NCI-H1092 (cell line): ENCODE data around the gene XYLB.

Experiments
- DNase-seq: peaks from one replicate; lab custom pipeline; 2025; lab: John Stamatoyannopoulos, UW

XYLB gene

DNA sequence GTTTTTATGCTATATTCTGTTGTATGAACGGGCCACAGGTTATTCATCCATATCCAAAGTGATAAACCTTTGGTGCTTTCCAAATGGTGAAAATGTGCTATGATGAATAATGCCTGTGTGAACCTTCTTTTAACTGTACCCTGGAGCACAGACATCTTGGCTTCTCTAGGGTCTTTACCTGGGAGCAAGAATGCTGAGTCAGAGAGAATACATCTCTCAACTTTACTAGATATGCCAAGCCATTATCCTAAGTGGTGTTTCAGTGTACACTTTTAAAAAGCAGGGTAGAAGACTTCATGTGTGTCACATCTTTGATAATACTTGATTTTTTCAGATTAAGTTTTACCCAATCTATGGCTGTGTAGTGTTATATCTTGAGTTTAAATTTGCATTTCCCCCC, 23.5 kb upstream of the XYLB start:
- no peak for DNase-seq

DNA sequence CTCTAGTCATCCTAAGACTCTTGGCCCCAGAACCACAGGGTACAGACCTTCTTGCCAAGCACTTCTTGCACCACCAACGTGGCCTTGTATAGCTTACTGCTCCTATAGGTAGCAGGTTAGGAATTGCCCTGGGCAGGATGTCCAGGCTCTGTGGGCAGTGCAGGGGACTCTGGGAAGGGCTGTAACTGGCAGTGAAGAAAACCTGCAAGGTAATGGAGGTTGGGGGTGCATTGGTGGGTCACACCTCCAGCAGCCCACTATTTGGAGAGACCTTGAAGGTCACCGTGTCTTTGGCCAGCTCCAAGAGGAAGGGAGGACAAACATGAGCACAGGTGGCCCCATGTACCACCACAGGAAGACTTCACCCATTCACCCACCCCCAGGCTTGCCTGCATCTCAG, 21.3 kb upstream of the XYLB start:
- no peak for DNase-seq

DNA sequence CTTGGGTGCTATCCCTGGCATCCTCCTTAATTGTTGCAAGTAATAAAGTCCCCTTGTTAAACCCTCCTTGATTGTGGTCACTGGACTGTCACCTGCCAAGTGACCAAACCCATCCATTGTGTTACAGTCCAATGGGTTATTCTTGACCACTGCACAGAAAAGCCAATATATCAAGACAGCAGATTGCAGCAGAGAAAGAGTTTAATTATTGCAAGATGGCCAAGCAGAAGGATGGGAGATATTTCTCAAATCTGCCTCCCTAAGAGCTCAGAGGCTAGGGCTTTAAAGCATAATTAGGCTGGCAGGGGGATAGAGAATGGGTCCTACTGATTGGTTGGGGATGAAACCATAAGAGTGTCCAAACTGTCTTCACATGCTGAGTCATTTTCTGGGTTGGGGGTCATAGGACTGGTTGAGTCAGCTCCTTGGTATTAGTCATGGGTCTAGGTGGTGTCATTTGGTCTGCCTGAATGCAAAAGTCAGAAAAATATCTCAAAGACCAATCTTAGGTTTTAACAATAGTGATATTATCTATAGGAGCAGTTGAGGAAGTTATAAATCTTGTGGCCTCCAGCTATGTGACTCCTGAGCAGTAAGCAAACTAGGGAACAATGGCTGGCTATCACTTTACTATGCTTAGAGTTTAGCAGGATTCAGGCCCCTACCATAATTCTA, 19.1 kb upstream of the XYLB start:
- no peak for DNase-seq

DNA sequence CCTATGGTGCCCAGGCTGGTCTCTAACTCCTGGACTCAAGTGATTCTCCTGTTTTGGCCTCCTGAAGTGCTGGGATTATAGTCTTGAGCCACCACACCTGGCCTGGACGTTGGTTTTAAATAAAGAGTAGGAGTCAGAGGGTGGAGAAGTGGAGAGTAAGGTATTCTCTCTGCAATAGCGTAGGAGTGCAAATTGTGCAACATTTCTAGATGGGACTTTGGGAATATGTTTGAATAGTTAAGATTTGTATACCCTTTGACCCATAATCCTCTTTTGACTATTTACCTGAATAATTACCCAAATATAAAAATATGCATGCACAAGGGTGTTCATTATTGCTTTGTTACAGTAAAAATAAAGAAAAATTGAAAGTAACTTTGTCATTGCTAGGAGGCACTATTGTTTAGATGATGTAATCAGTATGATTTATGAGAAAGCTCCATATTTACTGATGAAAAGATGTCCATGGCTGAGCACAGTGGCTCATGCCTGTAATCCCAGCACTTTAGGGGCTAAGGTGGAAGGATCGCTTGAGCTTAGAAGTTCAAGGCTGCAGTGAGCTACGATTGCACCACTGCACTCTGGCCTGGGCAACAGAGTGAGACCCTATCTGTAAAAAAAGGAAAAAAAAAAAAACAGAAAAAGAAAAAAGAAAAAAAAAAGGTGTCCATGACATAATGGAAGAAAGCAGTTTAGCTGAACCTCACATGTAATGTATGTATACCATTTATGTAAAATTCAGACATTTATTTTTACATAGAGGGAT, 15.1 kb upstream of the XYLB start:
- DNase-seq: no peak

DNA sequence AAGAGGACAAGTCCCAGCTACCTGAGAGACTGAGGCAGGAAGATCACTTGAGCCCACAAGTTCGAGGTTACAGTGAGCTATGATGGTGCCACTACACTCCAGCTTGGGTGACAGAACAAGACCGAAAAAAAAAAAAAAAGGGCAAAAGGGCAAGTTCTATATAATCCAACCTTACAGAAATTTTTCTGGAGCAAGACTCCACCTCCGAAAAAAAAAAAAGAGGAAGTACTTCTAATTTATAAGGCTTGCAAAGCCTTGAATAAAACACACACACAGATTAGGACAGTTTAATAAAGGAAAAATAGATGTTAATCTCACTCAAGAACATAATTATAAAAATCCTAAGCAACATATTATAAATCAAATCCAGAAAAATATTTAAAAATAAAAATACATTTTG, 14.4 kb upstream of the XYLB start:
- no peak for DNase-seq

DNA sequence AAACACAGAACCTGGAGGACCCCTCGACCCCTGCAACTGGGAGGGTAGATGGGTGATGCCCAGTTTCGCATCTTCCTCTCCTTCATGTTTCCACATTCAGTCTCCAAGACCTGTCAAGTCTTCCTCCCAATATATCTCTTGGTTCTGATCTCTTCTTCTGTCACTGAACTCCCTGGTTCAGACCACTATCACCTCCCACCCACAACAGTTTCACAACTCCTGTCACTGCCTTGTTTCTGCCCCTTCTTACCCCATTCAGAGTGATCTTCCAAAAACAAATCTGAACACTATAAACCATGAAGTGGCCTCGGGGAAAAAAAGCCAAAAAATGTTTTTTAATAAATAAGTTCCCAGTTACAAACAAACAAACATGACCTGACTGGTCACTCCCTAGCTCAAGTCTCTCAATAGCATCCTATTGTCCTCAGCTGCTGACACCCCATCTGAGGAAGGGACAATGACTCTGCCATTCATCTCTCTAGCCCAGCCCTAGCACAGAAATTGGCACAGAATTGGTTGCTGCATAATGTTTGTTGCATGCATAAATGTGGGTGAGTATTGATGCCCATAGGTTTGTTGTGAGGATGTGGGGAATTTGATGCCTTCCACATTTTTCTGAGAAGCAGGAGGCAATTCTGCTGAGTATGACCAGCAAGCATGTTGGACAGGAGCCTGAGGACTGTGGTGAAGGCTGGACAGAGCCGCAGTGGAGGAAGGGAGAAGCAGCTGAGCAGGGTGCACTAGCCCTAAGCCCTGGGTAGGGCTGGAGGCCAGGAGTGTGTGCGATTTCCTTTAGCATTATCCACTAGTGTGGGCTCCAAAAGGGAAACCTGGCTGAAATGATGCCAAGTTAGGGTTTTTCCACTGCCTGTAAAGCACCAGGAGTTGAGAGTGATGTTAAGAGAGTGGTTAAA, 12.2 kb upstream of the XYLB start:
- DNase-seq: no peak

DNA sequence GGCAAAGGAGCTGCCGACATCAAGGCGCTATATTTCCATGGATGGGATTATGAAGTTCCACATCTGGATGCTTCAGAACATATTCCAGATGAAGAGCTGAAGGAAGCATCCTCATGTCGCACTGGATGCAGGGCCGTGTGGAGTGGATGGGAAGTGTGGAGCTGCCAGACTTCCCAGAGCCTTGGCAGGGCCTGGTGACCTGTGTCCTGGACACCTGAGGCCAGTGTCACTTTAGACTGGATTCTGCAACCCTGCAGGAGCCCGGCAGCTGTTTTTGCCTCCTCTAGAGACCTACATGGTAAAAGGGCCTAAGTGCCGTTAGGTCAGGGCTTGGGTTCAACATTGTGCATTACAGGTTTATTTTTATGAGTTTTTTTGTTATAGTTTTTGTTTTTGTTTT, 11.3 kb upstream of the XYLB start:
- no peak for DNase-seq

DNA sequence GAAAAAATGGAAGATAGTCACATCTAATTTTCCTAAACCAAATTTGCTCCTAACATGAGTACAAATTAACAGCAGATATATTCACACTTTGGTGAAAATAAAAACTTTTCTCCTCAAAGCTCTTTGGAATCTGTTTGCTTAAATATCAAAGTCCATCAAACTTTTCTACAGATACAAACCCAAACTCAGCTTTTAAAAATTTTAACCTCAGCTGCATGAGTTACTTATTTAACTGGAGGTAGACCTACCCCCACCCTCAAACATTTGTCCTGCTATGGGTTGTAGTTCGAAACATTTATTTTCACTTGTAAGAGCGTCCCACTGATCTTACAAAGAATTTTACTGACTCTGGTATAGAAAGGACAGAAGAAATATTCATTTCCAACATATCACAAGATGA, 8.9 kb upstream of the XYLB start:
- DNase-seq: no peak

DNA sequence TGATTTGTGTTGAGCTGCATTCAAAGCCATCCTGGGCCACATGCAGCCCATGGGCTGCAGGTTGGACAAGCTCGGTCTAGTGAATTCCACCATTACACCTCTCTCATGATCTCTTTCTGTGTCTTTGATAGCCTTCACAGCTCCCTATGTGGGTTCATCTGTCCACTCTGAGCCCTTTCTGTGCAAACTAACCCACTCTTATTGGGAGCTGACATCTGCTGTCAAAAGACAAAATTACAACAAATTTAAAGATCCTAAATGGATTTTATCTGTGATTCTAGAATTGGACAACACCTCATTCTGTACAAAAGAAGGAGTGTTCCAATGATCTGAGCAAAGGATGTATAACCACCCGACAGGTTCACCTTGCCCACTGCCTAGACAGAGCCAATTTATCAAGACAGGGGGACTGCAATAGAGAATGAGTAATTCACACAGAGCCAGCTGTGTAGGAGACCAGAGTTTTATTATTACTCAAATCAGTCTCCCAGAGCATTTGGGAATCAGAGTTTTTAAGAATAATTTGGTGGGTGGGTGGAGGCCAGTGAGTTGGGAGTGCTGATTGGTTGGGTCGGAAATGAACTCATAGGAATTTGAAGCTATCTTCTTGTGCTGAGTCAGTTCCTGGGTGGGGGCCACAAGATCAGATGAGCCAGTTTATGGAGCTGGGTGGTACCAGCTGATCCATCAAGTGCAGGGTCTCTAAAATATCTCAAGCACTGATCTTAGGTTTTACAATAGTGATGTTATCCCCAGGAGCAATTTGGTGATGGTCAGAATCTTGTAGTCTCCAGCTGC, 2.6 kb upstream of the XYLB start:
- no peak for DNase-seq

DNA sequence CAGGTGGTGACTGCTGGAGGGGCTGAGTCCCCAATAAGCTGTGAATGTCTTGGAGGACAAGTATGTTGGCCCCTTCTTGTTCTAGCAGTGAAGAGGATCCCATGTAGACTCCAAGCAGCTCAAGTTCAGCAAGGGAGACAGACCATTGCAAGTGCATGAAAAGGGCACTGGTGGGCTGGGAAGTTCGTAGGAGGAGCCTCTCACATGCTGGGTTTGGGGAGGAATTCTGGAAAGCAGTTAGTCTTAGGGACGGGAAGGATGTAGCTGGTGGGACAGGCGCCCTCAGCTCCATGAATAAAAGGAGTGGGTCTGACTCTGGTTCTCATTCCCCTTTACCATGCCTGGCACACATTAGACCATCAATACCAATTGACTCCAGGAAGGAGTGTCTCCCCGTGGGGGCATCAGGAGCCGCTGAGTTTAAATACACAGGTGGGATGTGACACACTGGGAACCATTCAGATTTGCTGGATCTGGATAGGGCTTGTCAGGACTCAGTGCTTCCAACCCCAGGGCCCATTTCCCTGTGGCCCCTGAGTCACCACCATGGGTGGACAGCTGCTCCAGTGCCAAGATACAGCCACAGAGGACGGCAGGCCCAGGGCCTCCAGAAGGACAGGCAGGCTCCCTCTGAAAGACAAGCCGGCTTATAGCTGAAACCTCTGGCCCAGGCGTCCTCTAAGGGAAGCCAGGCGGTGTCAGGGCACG, 552 bp upstream of the XYLB start:
- DNase-seq: no peak

DNA sequence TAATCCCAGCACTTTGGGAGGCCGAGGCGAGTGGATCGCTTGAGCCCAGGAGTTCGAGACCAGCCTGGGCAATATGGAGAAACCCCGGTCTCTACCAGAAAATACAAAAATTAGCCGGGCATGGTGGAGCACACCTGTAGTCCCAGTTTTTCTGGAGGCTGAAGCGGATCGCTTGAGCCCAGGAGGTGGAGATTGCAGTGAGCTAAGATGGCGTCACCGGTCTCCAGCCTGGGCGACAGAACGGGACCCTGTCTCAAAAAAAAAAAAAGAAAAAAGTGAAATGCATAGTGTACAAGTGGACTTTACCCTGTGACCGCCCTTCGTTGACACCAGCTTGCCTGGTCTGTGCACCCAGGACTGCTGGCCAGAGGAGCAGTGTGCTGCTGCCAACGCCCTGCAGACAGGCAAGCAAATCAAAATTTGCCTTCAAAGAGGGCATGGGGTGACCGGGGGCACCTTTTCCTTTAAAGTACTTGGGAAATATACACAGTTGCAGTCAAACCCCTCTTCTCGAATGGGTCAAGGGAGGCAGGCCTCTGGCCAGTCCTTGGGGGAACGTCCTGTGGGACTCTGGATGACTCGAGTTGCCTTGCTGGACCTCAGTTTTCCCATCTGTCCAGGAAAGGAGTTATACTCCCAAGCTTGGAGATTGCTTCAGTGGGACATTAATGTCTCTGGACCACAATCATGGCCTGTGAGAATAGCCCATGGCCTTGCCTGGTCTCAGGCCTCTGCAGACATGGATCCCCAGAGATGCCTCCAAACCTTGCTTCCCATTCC, 1.0 kb downstream of the XYLB start:
- DNase-seq: no peak

DNA sequence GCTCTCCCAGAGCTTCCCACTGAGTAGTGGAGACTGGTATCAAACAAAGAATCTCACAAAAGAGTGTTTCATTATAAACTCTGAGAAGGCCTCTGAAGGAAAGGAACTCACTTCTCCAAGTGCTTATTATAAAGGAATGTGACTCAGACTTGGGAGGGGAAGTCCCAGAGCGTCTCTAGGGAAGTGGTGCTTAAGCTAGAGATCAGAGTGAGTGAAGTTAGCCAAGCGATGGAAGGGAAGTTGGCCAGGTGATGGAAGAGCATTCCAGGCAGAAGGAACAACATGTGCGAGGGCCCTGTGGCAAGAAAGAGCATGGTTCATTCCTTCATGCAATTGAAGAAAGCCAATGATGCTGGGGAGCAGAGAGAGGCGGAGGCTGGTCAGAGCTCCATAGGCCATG, 2.3 kb downstream of the XYLB start:
- DNase-seq: no peak

DNA sequence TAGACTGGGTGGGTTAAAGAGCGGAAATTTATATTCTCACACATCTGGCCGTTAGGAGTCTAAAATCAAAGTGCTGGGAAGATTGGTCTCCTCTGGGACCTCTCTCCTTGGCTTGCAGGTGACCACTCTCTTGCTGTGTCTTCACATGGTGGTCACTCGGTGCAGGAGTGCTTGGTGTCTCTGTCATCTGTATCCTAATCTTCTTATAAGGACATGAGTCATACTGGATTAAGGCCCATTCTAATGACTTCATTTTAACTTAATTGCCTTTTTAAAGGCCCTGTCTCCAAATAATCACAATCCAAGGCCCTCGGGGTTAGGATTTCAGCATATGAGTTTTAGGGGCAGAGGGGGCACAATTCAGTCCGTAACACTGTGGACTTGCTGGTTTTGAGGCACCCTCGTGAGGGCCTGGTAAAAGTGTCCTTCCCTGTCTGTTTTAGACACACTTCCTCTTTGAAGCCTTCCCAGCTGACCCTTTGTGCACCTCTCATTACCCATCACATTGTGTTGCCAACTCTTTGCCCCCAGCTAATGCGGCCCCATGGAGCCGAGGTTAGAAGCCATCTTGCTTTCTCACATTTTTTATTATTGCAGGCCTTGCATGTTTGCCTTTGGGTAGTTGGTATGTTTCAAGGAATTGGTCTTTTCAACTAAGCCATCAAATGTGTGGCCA, 3.2 kb downstream of the XYLB start:
- no peak for DNase-seq

DNA sequence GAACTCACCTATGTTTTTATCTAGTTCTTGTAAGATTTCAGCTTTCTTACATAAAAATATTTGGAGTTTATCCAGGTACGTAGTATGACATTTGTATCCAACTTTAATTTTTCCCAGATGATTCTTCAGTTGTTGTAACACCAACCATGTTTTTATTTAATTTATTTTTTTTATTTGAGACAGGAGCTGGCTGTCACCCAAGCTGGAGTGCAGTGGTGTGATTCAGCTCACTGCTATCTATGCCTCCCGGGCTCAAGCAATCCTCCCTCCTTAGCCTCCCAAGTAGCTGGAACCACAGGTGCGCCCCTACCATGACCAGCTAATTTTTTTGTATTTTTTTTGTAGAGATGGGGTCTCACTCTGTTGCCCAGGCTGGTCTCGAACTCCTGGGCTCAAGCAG, 6.6 kb downstream of the XYLB start:
- DNase-seq: no peak

DNA sequence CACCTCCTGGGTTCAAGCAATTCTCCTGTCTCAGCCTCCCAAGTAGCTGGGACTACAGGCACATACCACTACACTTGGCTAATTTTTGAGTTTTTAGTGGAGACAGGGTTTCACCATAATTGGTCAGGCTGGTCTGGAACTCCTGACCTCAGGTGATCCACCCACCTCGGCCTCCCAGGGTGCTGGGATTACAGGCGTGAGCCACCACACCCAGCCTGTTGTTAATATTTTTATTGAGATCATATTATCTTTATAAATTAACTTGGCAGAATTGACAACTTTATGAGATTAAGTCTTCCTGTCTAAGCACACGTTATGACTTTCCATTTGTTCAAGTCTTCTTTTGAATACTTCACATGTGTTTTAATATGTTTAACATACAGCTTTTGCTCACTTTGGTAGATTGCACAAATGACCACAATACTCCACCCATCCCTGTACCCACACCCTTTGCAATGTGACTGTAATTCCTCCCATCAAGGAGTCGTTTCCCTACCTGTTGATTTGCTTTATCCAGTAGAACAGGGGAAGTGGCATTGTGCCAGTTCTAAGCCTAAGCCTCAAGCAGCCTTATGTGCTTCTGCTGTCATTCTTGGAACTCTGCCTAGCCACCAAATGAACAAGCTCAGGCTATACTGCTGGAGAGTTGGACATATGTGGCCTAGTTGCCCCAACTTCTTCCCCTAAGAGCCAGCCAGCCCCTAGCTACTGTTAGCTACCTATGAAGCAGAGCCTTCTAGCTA, 8.2 kb downstream of the XYLB start:
- DNase-seq: no peak

DNA sequence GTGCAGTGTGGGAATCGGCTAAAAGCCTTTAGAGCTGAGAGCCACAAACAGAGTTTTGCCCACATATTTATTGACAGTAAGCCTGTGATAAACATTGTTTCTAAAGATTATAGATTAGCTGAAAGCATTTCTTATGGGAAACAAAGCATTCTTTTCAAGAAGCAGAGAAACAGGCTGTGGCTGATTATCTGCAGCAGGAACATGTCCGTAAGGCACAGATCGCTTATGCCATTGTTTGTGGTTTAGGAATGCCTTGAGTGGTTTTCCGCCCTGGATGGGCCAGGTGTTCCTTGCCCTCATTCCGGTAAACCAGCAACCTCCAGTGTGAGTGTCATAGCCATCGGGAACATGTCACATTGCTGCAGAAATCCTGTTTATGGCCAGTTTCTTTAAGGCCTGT, 12.5 kb downstream of the XYLB start:
- DNase-seq: no peak

DNA sequence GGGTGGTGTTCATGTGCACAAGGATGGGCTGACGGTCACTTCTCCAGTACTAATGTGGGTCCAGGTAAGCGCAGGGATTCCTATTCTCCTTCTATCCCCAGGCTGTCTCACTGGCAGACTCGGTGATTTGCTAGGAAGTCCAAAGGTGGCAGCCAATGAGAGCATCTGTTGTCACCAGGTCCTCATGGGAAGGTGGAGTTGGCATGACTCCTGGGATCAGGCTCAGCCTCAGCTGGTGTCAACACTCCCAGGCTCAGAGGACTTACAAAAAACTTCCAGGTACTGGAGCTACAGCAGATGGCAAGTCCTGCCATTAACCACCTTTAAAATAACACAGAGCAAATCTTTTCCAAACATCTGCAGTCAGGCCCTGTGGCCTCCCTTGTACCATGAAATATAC, 13.8 kb downstream of the XYLB start:
- DNase-seq: no peak

DNA sequence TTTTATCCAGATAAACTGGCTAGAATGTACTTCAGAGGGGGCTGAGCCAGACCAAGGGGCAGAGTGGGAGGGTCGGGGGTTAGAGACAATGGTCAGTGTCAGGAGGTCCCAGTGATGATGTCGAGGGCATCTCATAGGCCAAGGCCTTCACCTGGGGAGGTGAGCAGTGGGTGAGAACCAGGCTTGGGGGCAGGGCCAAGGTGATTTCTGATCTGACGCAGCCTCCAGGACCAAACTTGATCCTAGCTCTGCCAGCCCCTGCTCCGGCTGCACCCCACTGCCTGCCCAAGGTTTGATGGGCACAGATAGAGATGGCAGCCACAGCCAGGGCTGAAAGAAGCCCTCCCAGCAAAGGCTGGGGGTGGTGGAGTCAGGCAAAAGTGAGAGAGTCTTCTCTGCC, 14.9 kb downstream of the XYLB start:
- DNase-seq: no peak

DNA sequence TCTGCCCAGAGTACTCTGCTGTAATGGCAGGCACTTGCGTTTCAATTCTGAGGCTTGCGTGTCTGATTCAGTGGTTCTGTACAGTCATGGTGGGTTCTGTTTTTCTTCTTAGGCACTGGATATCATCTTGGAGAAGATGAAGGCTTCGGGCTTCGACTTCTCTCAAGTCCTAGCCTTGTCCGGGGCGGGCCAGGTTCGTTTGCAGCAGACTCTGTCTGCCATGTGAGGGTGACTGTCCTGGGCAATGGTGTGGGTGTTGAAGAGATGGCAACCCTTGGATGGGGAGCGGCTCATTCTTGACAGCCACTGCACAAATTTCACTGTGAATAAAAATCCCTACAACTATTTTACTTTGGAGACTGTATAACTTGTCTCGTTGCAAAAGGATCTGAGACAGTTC, 16.2 kb downstream of the XYLB start:
- no peak for DNase-seq
